GM12864 (cell line): Measurements from ENCODE around the gene GALNT9.

Experiments used
- DNase-seq: peaks from one replicate; pipeline ENCODE4 v3.0.0-alpha.2; 2011; ENCODE audit warnings: low read depth
- H3K4me3 ChIP-seq: 2 replicates; pipeline ENCODE4 v1.5.1; 2011; ENCODE audit warnings: mild to moderate bottlenecking, low read depth, low read length, control low read depth
- CTCF ChIP-seq: IDR thresholded peaks from 2 replicates; pipeline ENCODE4 v1.5.1; 2011; ENCODE audit warnings: low read depth, mild to moderate bottlenecking, moderate library complexity, low read length, control low read depth, inconsistent platforms; ENCODE audit errors: missing control alignments

The GALNT9 gene

DNA sequence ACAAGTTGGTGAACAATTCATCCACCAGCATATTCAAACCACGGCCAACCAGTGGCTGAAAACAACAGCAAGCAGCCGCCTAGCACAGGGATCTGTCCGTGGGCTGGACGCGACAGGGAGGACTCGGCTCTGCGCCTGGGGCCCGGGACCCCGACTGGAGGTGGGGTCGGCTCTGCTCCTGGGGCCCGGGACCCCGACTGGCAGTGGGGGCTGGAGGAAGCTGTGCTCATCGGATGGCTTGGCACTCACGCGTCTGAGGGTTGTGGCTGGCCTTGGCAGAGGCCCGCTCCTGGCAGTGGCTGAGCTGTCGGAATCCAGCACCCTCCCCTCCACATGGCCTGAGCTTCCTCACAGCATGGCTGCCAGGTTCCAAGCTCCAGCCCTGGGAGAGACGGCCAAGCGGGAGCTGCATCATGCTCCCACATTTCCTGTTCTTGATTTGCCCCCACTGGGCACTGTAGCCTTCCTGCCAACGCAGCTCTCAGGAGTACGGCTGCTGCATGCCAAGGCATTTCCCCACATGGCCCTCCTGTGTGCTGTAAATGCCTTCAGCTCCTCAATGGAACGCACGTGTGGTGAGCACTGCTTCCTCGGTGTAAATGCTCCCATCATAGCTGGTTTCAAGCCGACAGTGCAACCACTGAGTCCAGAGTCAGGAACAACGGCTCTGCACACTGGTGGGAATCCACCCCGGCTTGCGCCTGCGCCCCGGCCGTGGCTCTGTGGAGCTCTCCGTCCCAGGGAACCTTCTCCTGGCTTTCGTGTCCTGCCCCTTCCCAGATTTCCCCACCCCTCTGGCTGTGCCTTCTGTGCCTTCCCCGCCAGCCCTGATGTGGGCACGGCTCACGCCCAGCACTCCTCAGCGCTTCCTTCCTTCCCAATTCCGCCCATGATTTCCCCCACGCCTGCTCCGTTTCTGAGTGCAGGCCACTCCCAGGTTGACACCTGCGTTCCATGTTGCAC, 7.3 kb upstream of the GALNT9 start:
- no peak for DNase-seq
- H3K4me3 ChIP-seq = no peak overlapping the region
- TF ChIP-seq CTCF = no peak

- no peak for TF ChIP-seq CTCF
- H3K4me3 ChIP-seq = no peak overlapping the region
- DNase-seq = no peak
These were observed 5.9 kb upstream of the GALNT9 start for GRCh38 chr12:132335179-132335756.

- no peak for TF ChIP-seq CTCF
- H3K4me3 ChIP-seq = no peak overlapping the region
- DNase-seq = no peak
These were observed 4.4 kb upstream of the GALNT9 start for GRCh38 chr12:132333766-132334165.

- DNase-seq = no peak
- no peak for TF ChIP-seq CTCF
- H3K4me3 ChIP-seq = no peak overlapping the region
These were observed 3.9 kb upstream of the GALNT9 start for GRCh38 chr12:132333273-132333672.

- no peak overlapping the region for H3K4me3 ChIP-seq
- TF ChIP-seq CTCF = no peak
- DNase-seq = no peak
These were observed 1.1 kb upstream of the GALNT9 start for GRCh38 chr12:132330549-132330881.

DNA sequence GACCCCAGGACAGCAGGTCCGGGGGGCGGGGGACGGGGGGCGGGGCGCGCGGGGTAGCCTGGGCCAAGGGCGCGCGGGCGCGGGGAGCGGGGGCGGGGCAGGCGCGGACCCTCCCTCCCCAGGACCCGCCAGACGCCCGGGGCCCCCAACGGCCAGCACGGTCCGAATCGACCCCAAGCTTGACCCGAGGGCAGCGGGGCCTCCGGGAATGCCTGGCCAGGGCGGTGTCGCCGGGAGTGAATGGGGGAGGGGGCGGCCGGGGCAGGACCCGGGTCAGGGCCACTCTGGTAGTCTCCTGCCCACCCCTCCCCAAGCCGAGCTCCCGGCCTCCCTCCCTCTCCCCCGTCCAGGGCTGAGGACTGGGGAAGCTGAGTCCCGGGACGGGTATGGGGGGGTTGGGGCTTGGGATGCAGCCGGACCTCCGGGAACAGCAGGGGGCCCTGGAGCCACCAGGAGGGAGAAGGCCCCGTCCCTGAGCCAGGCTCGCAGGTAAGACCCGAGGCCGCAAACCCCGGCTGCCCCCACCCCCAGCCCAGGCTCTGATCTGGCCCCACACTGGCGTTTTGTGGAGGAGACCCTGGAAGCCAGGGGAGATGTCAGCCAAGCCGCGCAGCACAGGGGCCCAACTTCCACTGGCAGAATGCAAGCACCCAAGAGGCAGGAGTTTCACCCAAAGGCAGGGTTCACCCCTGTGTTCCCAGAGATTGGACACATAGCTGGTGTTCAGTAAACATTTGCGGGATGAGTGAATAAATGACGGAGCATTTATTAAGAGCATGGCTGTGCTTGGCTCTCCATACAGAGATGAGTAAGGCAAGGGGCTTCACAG, 545 bp upstream of the GALNT9 start:
- no peak for DNase-seq
- TF ChIP-seq CTCF = no peak
- H3K4me3 ChIP-seq = no peak overlapping the region
